Ishikawa (cell line): ENCODE results near the gene ABCC3.

ENCODE experiments used
- CEBPB ChIP-seq: IDR thresholded peaks from 2 replicates; pipeline ENCODE4 v1.6.1; 2012
- CREB1 ChIP-seq: IDR thresholded peaks from 2 replicates; pipeline ENCODE4 v1.6.1; 2012; ENCODE audit warnings: low read depth
- EGR1 ChIP-seq: IDR thresholded peaks from 2 replicates; pipeline ENCODE4 v1.6.1; 2012
- EP300 ChIP-seq: IDR thresholded peaks from 2 replicates; pipeline ENCODE4 v1.6.1; 2012; ENCODE audit warnings: borderline replicate concordance
- FOXM1 ChIP-seq: IDR thresholded peaks from 2 replicates; pipeline ENCODE4 v1.6.1; 2012; ENCODE audit warnings: low read depth, borderline replicate concordance
- NFIC ChIP-seq: IDR thresholded peaks from 2 replicates; pipeline ENCODE4 v1.6.1; 2012
- RAD21 ChIP-seq: IDR thresholded peaks from 2 replicates; pipeline ENCODE4 v1.6.1; 2012; ENCODE audit warnings: low read depth
- TCF12 ChIP-seq: IDR thresholded peaks from 2 replicates; pipeline ENCODE4 v1.6.1; 2012; ENCODE audit warnings: low read depth
- YY1 ChIP-seq: IDR thresholded peaks from 2 replicates; pipeline ENCODE4 v1.6.1; 2012; ENCODE audit warnings: low read depth
- ZBTB7A ChIP-seq: IDR thresholded peaks from 2 replicates; pipeline ENCODE4 v1.6.1; 2012; ENCODE audit warnings: low read depth
- TF ChIP-seq, protein P1 (sequence below): IDR thresholded peaks from 2 replicates; pipeline ENCODE4 v1.6.1; 2012
- TF ChIP-seq, protein P2 (sequence below): IDR thresholded peaks from 2 replicates; pipeline ENCODE4 v1.6.1; 2012; ENCODE audit warnings: low read depth, mild to moderate bottlenecking
- TF ChIP-seq, protein P3 (sequence below): IDR thresholded peaks from 2 replicates; pipeline ENCODE4 v1.6.1; 2012

Gene ABCC3

GRCh38 chr17:50627782-50628601, 6.7 kb upstream of the ABCC3 start:
- TF ChIP-seq, protein P1, sequence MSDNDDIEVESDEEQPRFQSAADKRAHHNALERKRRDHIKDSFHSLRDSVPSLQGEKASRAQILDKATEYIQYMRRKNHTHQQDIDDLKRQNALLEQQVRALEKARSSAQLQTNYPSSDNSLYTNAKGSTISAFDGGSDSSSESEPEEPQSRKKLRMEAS: peak; percentile 82
- peak; percentile 36; the same call in 1 of the 2 replicates for TF ChIP-seq EP300
- TF ChIP-seq CREB1: no peak

GRCh38 chr17:50629902-50630301, 4.8 kb upstream of the ABCC3 start:
- no peak for TF ChIP-seq CREB1
- TF ChIP-seq, protein P2, sequence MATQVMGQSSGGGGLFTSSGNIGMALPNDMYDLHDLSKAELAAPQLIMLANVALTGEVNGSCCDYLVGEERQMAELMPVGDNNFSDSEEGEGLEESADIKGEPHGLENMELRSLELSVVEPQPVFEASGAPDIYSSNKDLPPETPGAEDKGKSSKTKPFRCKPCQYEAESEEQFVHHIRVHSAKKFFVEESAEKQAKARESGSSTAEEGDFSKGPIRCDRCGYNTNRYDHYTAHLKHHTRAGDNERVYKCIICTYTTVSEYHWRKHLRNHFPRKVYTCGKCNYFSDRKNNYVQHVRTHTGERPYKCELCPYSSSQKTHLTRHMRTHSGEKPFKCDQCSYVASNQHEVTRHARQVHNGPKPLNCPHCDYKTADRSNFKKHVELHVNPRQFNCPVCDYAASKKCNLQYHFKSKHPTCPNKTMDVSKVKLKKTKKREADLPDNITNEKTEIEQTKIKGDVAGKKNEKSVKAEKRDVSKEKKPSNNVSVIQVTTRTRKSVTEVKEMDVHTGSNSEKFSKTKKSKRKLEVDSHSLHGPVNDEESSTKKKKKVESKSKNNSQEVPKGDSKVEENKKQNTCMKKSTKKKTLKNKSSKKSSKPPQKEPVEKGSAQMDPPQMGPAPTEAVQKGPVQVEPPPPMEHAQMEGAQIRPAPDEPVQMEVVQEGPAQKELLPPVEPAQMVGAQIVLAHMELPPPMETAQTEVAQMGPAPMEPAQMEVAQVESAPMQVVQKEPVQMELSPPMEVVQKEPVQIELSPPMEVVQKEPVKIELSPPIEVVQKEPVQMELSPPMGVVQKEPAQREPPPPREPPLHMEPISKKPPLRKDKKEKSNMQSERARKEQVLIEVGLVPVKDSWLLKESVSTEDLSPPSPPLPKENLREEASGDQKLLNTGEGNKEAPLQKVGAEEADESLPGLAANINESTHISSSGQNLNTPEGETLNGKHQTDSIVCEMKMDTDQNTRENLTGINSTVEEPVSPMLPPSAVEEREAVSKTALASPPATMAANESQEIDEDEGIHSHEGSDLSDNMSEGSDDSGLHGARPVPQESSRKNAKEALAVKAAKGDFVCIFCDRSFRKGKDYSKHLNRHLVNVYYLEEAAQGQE: no peak
- TF ChIP-seq, protein P3, sequence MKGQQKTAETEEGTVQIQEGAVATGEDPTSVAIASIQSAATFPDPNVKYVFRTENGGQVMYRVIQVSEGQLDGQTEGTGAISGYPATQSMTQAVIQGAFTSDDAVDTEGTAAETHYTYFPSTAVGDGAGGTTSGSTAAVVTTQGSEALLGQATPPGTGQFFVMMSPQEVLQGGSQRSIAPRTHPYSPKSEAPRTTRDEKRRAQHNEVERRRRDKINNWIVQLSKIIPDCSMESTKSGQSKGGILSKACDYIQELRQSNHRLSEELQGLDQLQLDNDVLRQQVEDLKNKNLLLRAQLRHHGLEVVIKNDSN: no peak
- no peak for TF ChIP-seq ZBTB7A
- TF ChIP-seq CEBPB: no peak
- TF ChIP-seq EGR1: no peak
- TF ChIP-seq TCF12: no peak
- no peak for TF ChIP-seq FOXM1
- no peak for TF ChIP-seq RAD21
- no peak for TF ChIP-seq EP300
- TF ChIP-seq YY1: no peak

DNA sequence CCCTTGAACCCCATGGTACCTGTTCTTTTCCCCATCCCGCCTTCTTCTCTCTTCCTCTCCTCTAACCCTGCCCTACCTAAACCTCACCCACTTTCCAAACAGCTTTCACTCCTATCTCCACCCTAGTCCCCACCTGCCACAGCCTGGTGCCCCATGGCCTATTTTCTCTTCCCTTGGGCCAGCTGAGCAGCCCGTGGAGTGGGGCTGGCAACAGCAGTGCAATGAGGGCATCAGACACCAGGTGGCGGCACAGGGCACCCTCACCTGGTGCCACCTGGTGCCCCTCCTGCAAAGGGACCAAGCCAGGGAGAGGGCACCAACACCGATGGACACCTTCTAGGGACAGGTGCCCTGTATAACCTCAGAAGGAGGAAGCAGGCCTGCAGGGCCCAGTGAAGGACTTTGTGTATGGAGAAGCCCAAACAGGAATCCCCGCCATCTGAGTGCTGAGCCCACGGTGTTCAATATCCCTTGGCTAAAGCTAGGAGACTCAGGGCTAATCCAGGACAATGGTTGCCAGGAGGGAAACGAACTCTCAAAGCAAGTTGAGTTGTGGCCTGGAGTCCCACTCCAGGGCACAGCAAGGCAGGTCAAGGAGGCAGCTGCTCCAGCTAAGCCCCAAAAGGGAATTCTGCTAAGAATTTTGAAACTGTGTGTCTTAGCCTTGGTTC, 4.0 kb upstream of the ABCC3 start:
- TF ChIP-seq CREB1 (no peak), EP300 (peak; percentile 12; the same call in 1 of the 2 replicates), TCF12 (peak; percentile 45; the same call in 1 of the 2 replicates), RAD21 (peak; percentile 91)
- TF ChIP-seq, protein P1: peak; percentile 59

DNA sequence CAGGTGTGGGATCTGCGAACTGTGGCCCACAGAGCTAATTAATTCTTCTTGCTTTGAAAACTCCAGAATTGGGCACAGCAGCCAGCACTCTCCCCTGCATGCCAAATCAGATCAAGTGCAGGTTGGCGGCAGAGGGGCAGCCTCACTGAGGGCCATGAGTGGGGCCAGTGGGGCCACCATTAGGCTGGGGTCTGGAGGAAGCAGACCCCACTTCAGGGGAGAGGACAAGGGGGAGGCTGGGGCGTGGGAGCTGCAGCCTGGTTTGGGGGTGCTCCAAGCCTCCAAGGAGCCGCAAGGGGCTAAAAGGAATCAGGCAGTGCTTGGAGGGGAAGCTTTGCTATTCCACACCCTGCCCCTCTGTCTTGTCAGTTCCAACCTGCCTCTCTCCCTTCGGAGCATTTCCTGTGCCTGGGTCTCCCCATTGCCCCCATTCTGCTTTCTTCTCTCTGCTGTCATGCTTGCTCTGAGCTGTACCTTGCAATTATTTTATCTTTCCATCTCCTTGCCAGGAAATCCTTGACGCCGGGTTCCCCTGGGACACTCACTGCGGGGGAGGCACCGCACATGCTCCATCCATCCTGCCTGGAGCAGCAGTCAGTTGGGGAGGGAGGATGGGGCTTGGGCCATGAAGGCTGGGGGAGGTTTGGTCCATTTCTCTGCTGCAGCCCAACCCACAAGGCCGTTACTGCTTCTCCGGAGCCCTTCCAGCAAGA, 3.3 kb upstream of the ABCC3 start:
- TF ChIP-seq RAD21 (no peak), CREB1 (no peak), FOXM1 (no peak), CEBPB (no peak)

GRCh38 chr17:50631908-50632571, 2.6 kb upstream of the ABCC3 start:
- TF ChIP-seq EGR1 (no peak), FOXM1 (no peak), ZBTB7A (no peak)
- TF ChIP-seq, protein P2: peak; percentile 74

GRCh38 chr17:50632637-50633036, 2.0 kb upstream of the ABCC3 start:
- TF ChIP-seq CREB1 (no peak), TCF12 (no peak), EGR1 (no peak), ZBTB7A (no peak), NFIC (no peak), FOXM1 (no peak), EP300 (no peak)
- TF ChIP-seq, protein P3: no peak
